Stimulated activated CD8-positive, alpha-beta memory T cell treated with anti-CD3 and anti-CD28 coated beads, Interleukin-12 subunit alpha, Interleukin-12 subunit beta, amount 100 ng/mL, for 24 hours (primary cell): ENCODE measurements around the gene PNPLA7.
"Not testable (repeated sequence)": the region's sequence is repeated elsewhere in the genome, so short reads cannot be mapped to it uniquely, and the experiment has no call there.

Source experiments
- DNase-seq: peaks from one replicate; pipeline ENCODE4 v3.0.0-alpha.2; 2020; ENCODE audit errors: extremely low read depth

The PNPLA7 gene

GRCh38 chr9:137417161-137418021 lies 132.8 kb downstream of the PNPLA7 start:
- no peak for DNase-seq

DNA sequence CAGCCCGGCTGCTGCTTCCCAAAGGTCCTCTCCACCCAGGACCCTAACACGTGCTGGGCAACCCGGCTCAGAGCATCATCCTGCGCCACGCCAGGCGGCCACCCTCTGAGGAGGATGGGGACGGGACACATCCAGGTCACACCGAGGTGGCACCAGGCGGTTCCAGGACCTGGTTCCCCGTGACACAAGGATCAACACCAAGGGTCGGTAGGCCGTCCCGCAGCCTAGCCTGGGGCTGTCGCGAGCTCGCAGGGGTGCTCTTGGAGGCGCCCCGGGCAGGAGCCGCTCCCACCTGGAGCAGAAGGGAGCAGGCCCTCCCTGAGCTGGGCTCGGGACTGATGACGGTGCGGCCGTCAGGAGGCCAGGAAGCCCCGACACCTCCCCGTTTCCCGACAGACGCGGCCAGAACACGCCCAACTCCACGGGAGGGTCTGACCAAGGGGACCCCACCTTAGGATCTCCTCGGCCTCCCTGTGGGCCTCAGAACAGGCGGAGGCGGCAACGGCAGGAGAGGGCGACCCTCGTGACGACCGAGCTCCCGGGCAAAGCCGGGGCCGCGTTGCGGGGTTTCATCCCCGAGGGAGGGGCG lies 133.5 kb downstream of the PNPLA7 start:
- no peak for DNase-seq

DNA sequence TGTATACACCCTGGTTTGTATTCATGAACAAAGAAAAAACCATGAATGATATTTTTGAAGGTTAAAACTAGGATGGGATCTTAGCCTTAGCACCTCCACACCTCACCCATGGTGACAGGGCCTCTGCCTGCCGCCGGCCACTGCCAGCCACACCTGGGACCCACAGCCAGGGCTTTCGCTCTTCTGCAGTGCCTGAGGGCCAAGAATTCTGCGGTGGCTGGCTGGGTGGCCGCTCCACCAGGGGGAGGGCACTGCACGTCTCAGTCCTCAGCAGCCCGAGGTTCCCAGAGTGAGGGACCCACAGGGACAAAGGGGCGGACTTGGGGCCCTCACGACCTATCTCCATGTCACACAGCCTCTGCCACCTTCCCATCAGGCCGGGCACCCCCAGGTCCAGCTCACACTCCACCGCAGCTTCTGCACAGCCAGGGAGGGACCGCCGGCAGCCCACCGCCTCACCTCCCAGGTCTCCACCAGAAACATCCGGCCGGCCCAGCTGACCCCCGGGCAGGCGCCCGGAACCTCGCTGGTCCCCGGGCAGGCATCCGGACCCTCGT lies 134.1 kb downstream of the PNPLA7 start:
- DNase-seq, result no peak

DNA sequence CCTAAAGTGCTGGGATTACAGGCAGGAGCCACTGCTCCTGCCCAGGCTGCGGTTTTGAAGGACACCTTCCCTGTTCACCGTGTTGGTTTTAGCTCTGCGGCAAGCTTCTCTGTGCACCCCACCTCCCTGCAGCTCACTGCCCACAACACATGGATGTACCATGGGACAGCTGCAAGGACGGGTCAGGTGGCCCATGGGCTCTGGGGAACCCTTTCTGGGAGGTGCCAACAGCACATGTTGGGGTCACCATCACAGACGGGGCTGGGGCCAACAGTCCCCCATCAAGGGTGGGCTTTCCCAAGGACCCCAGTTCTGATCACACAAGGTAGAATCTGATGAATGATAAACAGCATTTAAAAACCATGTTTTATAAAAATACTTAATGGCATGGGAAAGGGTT lies 134.8 kb downstream of the PNPLA7 start:
- no peak for DNase-seq

GRCh38 chr9:137412431-137412830 lies 137.8 kb downstream of the PNPLA7 start:
- DNase-seq, result no peak

DNA sequence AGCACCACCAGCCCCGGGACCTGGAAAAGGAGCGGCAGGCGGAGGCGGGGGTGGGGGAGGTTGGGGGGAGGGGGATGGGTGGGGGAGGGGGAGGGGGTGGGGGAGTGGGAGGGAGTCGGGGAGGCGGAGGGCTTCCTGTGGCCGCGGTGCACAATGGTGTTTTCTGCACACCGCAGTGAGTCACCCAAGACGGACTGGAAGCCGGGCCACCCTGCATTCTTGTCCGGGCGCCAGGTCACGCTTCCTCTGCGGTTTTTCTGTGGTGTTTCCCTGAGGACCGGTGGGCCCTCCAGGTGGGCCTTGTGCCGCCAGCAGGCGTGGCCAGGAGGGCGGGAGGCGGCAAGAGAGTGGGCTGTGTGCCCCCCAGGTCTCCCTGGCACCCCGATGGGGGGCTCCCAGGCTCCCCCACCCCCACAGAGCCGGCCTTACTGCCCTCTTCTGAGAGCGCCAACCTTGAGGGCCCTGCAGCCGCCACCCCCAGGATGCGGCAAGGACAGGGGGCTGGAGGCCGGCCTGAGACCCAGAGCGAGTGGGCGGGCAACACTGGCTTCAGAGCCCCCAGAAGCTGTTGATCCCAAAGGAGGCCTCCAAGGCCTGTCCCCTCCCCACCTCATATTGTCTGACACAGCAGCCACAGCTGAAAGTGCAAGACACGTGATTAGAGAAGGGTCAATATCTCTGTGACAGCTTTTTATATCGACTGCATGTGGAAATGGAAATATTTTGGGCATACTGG lies 138.4 kb downstream of the PNPLA7 start:
- DNase-seq, result no peak

GRCh38 chr9:137411260-137411644 lies 138.9 kb downstream of the PNPLA7 start:
- DNase-seq, result no peak

GRCh38 chr9:137410891-137411249 lies 139.3 kb downstream of the PNPLA7 start:
- DNase-seq, result no peak

- DNase-seq, result not testable (repeated sequence)
Measured at GRCh38 chr9:137410236-137410890, 139.8 kb downstream of the PNPLA7 start.
